ENCODE data around the gene VWA8. TPM values are rescaled to one million over a fixed set of nuclear protein-coding genes. Genes with fewer than 3 reads are reported as not detected.

VWA8 gene
- total and polyA plus RNA-seq, 2 of the 13 experiments (the other 11 are each of a cell fraction or from before 2014, with no cell fraction given), result 9.1 to 17.3 TPM

DNA sequence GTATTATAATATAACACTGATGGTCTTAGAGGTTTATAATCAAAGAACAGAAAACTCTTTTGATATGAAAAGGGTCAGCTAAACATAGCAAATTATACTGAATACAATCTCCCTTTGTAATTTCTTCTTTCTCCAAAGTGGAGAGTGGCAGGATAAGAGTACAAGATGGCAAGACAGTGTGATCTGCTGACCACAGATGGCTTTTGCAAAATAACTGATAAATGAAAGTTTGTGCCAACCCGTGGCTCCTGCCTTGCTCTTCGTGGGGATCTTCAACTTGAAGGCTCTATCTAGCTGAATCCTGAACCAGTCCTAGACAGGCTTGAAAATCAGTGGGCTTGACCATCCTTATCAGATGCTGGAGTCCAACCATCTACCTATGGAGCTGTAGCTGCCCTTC, 185.7 kb downstream of the VWA8 start:
- no peak for FAIRE-seq
- no TSS peak for BruUV-seq (replicated peaks)
- Histone ChIP-seq H3K9ac (ENCODE audit: insufficient read depth, low read depth, low read length) (no peak overlapping the region), H2AFZ (ENCODE audit: low read length) (no peak overlapping the region), H4K20me1 (ENCODE audit: insufficient read depth, low read length) (no peaks in the 10 kb centered on the region), H3K27me3 (ENCODE audit: control insufficient read depth in 1 of 2, insufficient read depth in 2 of 2, low read length in 2 of 2) (no peaks in the 10 kb centered on the region), H3K4me1 (ENCODE audit: insufficient read depth, low read length) (no peaks in the 10 kb centered on the region), H3K79me2 (ENCODE audit: insufficient read depth, low read length) (no peaks in the 10 kb centered on the region), H3K4me3 (replicated peaks in 1 of 3; ENCODE audit: insufficient read depth in 1 of 3, low read depth in 2 of 3, low read length in 3 of 3) (no peak overlapping the region), H3K36me3 (replicated peaks in 1 of 2; ENCODE audit: control insufficient read depth in 1 of 2, insufficient read depth in 2 of 2, low read length in 2 of 2) (0 out of 5 replicates have a peak, but pooled peaks cover 0 to 4% of the 10 kb centered on the region in 2 experiments), H3K27ac (ENCODE audit: extremely low read length, insufficient read depth, low read length) (no peak overlapping the region), H3K9me3 (ENCODE audit: low read length) (no peaks in the 10 kb centered on the region), H3K4me2 (ENCODE audit: low read depth, low read length) (no peak overlapping the region)
- CTCF ChIA-PET (ENCODE audit: low intra/inter-chr PET ratio, low total read pairs), result no interaction called here
- intact Hi-C loops (cut with micrococcal nuclease; ENCODE audit: unreplicated experiment), result no loop called here
- DNase-seq (ENCODE audit: low spot score), result no peak
- in situ Hi-C loops (cut with HindIII; ENCODE audit: extremely low pct_ligation_motif_present, low pct_unique_long_range_greater_than_20kb), result no loop called here
- POLR2A ChIA-PET, result no interaction called here
- no peak for ATAC-seq
- WGBS (ENCODE audit: low lambda C conversion rate), result 94% methylated on average over 2 of the region's 2 CpGs
- TF ChIP-seq, protein P1, sequence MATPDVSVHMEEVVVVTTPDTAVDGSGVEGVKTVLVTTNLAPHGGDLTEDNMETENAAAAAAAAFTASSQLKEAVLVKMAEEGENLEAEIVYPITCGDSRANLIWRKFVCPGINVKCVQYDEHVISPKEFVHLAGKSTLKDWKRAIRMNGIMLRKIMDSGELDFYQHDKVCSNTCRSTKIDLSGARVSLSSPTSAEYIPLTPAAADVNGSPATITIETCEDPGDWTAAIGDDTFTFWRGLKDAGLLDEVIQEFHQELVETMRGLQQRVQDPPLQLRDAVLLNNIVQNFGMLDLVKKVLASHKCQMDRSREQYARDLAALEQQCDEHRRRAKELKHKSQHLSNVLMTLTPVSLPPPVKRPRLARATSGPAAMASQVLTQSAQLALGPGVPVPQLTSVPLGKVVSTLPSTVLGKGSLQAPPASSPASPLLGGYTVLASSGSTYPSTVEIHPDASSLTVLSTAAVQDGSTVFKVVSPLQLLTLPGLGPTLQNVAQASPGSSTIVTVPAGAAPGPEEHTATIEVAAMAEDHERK (CRISPR knock-in tag; IDR thresholded peaks at IDR 0.05; ENCODE audit: low read depth), result no peak
- no peak for TF ChIP-seq CENPT (CRISPR knock-in tag; IDR thresholded peaks at IDR 0.05; ENCODE audit: low read depth)
- no peak for TF ChIP-seq ZNF33B (CRISPR knock-in tag; IDR thresholded peaks at IDR 0.05)
- TF ChIP-seq, protein P2, sequence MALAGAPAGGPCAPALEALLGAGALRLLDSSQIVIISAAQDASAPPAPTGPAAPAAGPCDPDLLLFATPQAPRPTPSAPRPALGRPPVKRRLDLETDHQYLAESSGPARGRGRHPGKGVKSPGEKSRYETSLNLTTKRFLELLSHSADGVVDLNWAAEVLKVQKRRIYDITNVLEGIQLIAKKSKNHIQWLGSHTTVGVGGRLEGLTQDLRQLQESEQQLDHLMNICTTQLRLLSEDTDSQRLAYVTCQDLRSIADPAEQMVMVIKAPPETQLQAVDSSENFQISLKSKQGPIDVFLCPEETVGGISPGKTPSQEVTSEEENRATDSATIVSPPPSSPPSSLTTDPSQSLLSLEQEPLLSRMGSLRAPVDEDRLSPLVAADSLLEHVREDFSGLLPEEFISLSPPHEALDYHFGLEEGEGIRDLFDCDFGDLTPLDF (CRISPR knock-in tag; IDR thresholded peaks at IDR 0.05), result no peak
- TF ChIP-seq ZNF143 (CRISPR knock-in tag; IDR thresholded peaks at IDR 0.05), result no peak
- TF ChIP-seq DNMT1 (CRISPR knock-in tag; IDR thresholded peaks at IDR 0.05), result no peak
- TF ChIP-seq ZNF136 (CRISPR knock-in tag; IDR thresholded peaks at IDR 0.05; ENCODE audit: low read depth), result no peak
- no peak for TF ChIP-seq ZEB1 (IDR thresholded peaks at IDR 0.05; ENCODE audit: insufficient replicate concordance, low read depth)
- TF ChIP-seq RAD51 (IDR thresholded peaks at IDR 0.05; ENCODE audit: borderline replicate concordance), result no peak
- TF ChIP-seq GTF3A (CRISPR knock-in tag; conservative IDR thresholded peaks at IDR 0.05), result no peak
- no peak for TF ChIP-seq ELF1 (CRISPR knock-in tag; IDR thresholded peaks at IDR 0.05)
- TF ChIP-seq TBX3 (IDR thresholded peaks at IDR 0.05; ENCODE audit: borderline replicate concordance), result no peak
- no peak for TF ChIP-seq SMAD9 (CRISPR knock-in tag; IDR thresholded peaks at IDR 0.05)
- TF ChIP-seq ZNF674 (CRISPR knock-in tag; IDR thresholded peaks at IDR 0.05; ENCODE audit: low read depth), result no peak
- TF ChIP-seq ZNF567 (CRISPR knock-in tag; IDR thresholded peaks at IDR 0.05; ENCODE audit: borderline replicate concordance), result no peak
- TF ChIP-seq HNRNPLL (IDR thresholded peaks at IDR 0.05; ENCODE audit: low read depth, low read length, poor library complexity, severe bottlenecking), result no peak
- TF ChIP-seq ZNF12 (CRISPR knock-in tag; IDR thresholded peaks at IDR 0.05), result no peak
- TF ChIP-seq CCAR2 (optimal IDR thresholded peaks at IDR 0.05; ENCODE audit: low read depth, low read length), result no peak
- TF ChIP-seq ZNF430 (CRISPR knock-in tag; IDR thresholded peaks at IDR 0.05), result no peak
